Peyer's patch (tissue), 4 donors: ENCODE results near the gene NUFIP1. TPM values are rescaled to one million over a fixed set of nuclear protein-coding genes. Genes with fewer than 3 reads are reported as not detected.

Experiments used
- DNase-seq, 3 donors: peaks; one replicate each; pipeline ENCODE4 v3.0.0-alpha.2; 2017 to 2019
- H3K27ac ChIP-seq, 4 donors: fragments of 200-600 bp; sonication (generic); one replicate each; pipeline ENCODE4 v1.5.1; 2016 to 2019
- H3K27me3 ChIP-seq, 2 donors: fragments of 200-600 bp; sonication (generic); one replicate each; pipeline ENCODE4 v1.5.1; 2019
- H3K36me3 ChIP-seq, 3 donors: fragments of 200-600 bp; sonication (generic); one replicate each; pipeline ENCODE4 v1.5.1; 2016 to 2019
- H3K4me1 ChIP-seq, 4 donors: fragments of 200-600 bp; sonication (generic); one replicate each; pipeline ENCODE4 v1.5.1; 2016 to 2019
- H3K4me3 ChIP-seq, 4 donors: fragments of 200-600 bp; sonication (generic); 1 replicate in 3 of 4; 2 replicates in 1 of 4; pipeline ENCODE4 v1.5.1; 2016 to 2019; ENCODE audit warnings: mild to moderate bottlenecking in 1 of 4
- H3K9me3 ChIP-seq, 4 donors: fragments of 200-600 bp; sonication (generic); one replicate each; pipeline ENCODE4 v1.5.1; 2016 to 2019; ENCODE audit warnings: mild to moderate bottlenecking in 1 of 4
- POLR2A ChIP-seq, 2 donors: fragments of 450-650 bp; IDR thresholded peaks; one replicate each; pipeline ENCODE4 v1.5.1; 2017; ENCODE audit warnings: antibody characterized with exemption in 2 of 2, mild to moderate bottlenecking in 2 of 2, moderate library complexity in 2 of 2
- total RNA-seq, 4 donors: library from RNA; depleted of rRNA; stranded (reverse); fragments of >200 nt; gene quantifications; one replicate each; pipeline ENCODE4 v1.1.0, GENCODE V29; 2016
- TF ChIP-seq, protein P1 (sequence below), 6 experiments: fragments of 450-650 bp in 4 of 6; fragments of 200-600 bp in 2 of 6; sonication (generic) in 1 of 6; IDR thresholded peaks; one replicate each; pipeline ENCODE4 v1.5.1; 2017 to 2019; ENCODE audit warnings: antibody characterized with exemption in 6 of 6, mild to moderate bottlenecking in 3 of 6, moderate library complexity in 1 of 6

NUFIP1 gene
- total RNA-seq, 4 donors from 2014 or later: 0.76 to 4.1 (median 2.1) TPM

GRCh38 chr13:44929692-44930091, 59.6 kb downstream of the NUFIP1 start:
- Histone ChIP-seq H3K36me3 (no peaks in the 10 kb centered on the region), H3K4me3 (no peak overlapping the region), H3K9me3 (no peaks in the 10 kb centered on the region), H3K4me1 (no peaks in the 10 kb centered on the region), H3K27me3 (no peaks in the 10 kb centered on the region), H3K27ac (no peak overlapping the region)
- TF ChIP-seq, protein P1, sequence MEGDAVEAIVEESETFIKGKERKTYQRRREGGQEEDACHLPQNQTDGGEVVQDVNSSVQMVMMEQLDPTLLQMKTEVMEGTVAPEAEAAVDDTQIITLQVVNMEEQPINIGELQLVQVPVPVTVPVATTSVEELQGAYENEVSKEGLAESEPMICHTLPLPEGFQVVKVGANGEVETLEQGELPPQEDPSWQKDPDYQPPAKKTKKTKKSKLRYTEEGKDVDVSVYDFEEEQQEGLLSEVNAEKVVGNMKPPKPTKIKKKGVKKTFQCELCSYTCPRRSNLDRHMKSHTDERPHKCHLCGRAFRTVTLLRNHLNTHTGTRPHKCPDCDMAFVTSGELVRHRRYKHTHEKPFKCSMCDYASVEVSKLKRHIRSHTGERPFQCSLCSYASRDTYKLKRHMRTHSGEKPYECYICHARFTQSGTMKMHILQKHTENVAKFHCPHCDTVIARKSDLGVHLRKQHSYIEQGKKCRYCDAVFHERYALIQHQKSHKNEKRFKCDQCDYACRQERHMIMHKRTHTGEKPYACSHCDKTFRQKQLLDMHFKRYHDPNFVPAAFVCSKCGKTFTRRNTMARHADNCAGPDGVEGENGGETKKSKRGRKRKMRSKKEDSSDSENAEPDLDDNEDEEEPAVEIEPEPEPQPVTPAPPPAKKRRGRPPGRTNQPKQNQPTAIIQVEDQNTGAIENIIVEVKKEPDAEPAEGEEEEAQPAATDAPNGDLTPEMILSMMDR (IDR thresholded peaks at IDR 0.05): no peak
- no peak for TF ChIP-seq POLR2A (IDR thresholded peaks at IDR 0.05)
- DNase-seq: no peak

GRCh38 chr13:44927968-44928367, 61.3 kb downstream of the NUFIP1 start:
- no peak overlapping the region for H3K27ac ChIP-seq
- no peak for TF ChIP-seq POLR2A (IDR thresholded peaks at IDR 0.05)
- TF ChIP-seq, protein P1 (IDR thresholded peaks at IDR 0.05): no peak
- no peak overlapping the region for H3K4me3 ChIP-seq
- H3K4me1 ChIP-seq: no peaks in the 10 kb centered on the region
- no peaks in the 10 kb centered on the region for H3K9me3 ChIP-seq
- DNase-seq: no peak
- no peaks in the 10 kb centered on the region for H3K27me3 ChIP-seq
- no peaks in the 10 kb centered on the region for H3K36me3 ChIP-seq

- Histone ChIP-seq H3K36me3 (no peaks in the 10 kb centered on the region), H3K4me3 (no peak overlapping the region), H3K4me1 (peaks cover 0 to 6% (median 2%) of the 10 kb centered on the region in 4 donors), H3K27ac (peak overlapping the region in 2 of 4 donors; percentile 57 to 61), H3K9me3 (no peaks in the 10 kb centered on the region), H3K27me3 (no peaks in the 10 kb centered on the region)
- TF ChIP-seq, protein P1 (IDR thresholded peaks at IDR 0.05): no peak
- no peak for DNase-seq
These were observed 67.1 kb downstream of the NUFIP1 start for GRCh38 chr13:44921931-44922758.

DNA sequence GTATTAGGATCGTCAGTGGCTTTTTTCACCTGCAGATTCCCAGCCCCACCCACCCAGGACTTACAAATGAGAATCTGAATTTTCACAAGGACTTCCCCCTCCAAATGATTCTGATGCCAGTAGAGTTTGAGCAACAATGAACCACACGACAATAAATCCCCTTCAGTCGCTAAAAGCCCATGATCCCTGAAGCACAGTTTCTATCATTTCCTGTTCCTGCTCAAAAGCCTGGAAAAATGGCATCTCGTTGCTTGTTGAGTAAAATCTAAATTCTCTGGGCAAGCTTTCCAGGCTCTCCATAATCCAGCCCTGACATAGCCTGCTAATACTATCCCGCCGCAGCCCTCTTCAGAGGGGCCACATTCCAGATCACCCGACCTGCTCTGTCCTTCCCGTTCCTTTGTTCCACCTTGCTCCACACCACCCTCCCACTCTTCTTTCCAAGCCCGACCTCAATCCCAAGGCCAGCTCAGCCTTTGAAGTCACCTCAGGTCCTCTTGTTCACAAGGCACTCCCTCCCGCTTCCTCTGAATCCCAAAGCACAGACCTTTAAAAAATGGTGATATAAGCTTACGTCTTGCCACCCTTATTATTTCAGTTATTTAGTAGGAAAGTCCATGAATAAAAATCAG, 67.9 kb downstream of the NUFIP1 start:
- no peaks in the 10 kb centered on the region for H3K36me3 ChIP-seq

GRCh38 chr13:44920013-44920412, 69.3 kb downstream of the NUFIP1 start:
- no peak for DNase-seq
- no peak overlapping the region for H3K4me3 ChIP-seq
- no peaks in the 10 kb centered on the region for H3K27me3 ChIP-seq
- no peaks in the 10 kb centered on the region for H3K36me3 ChIP-seq
- no peak for TF ChIP-seq POLR2A (IDR thresholded peaks at IDR 0.05)
- TF ChIP-seq, protein P1 (IDR thresholded peaks at IDR 0.05): no peak
- peaks cover 0 to 6% (median 3%) of the 10 kb centered on the region in 4 donors for H3K4me1 ChIP-seq
- peak overlapping the region in 1 of 4 donors; percentile 98 for H3K27ac ChIP-seq
- no peaks in the 10 kb centered on the region for H3K9me3 ChIP-seq

More for the DNA sequence above, 67.9 kb downstream of the NUFIP1 start:
- DNase-seq: no peak
- peak overlapping the region in 2 of 4 donors; percentile 28 to 61 for H3K27ac ChIP-seq
- H3K4me1 ChIP-seq: peaks cover 0 to 6% (median 3%) of the 10 kb centered on the region in 4 donors
- no peaks in the 10 kb centered on the region for H3K9me3 ChIP-seq
- H3K27me3 ChIP-seq: no peaks in the 10 kb centered on the region
- no peak overlapping the region for H3K4me3 ChIP-seq
- TF ChIP-seq, protein P1 (IDR thresholded peaks at IDR 0.05): no peak
- TF ChIP-seq POLR2A (IDR thresholded peaks at IDR 0.05): no peak
